Keratinocyte (primary cell): ENCODE measurements around the gene ZMIZ1. TPM values are rescaled to one million over a fixed set of nuclear protein-coding genes. Genes with fewer than 3 reads are reported as not detected.

ENCODE experiments used
- DNase-seq: peaks from one replicate; pipeline ENCODE4 v3.0.0-alpha.2; 2011; ENCODE audit warnings: low read depth, missing footprints, low spot score
- FAIRE-seq: peaks from 2 replicates; lab custom pipeline; 2011; peaks lifted over from hg19 to GRCh38; lab: Jason Lieb, UNC
- H2AFZ ChIP-seq: 2 replicates; pipeline ENCODE4 v1.6.0; 2012; ENCODE audit warnings: low read length, control low read depth, inconsistent platforms; ENCODE audit not compliant: control insufficient read depth
- H3K27ac ChIP-seq: 2 replicates; pipeline ENCODE4 v1.5.1; 2011; ENCODE audit warnings: low read length; ENCODE audit not compliant: control insufficient read depth, insufficient read depth
- H3K27me3 ChIP-seq: 3 replicates; pipeline ENCODE4 v1.6.0; 2011; ENCODE audit warnings: low read length; ENCODE audit not compliant: control insufficient read depth, insufficient read depth; ENCODE audit errors: extremely low read depth
- H3K36me3 ChIP-seq, 2 experiments: 2 replicates in 1 of 2; 3 replicates in 1 of 2; pipeline ENCODE4 v1.5.1; 2011; ENCODE audit warnings: low read length in 2 of 2, mild to moderate bottlenecking in 1 of 2; ENCODE audit not compliant: control insufficient read depth in 2 of 2, insufficient read depth in 2 of 2; ENCODE audit errors: extremely low read depth in 1 of 2
- H3K4me1 ChIP-seq: 3 replicates; pipeline ENCODE4 v1.5.1; 2011; ENCODE audit warnings: low read length; ENCODE audit not compliant: control insufficient read depth, insufficient read depth; ENCODE audit errors: extremely low read depth
- H3K4me2 ChIP-seq: 3 replicates; pipeline ENCODE4 v1.6.0; 2011; ENCODE audit warnings: low read depth, low read length; ENCODE audit not compliant: control insufficient read depth, insufficient read depth; ENCODE audit errors: extremely low read depth
- H3K4me3 ChIP-seq, 3 experiments: fragments of 200-600 bp in 1 of 3; sonication (generic) in 1 of 3; 2 replicates in 2 of 3; 3 replicates in 1 of 3; pipeline ENCODE4 v1.5.1; 2011 to 2016; ENCODE audit warnings: low read length in 3 of 3, mild to moderate bottlenecking in 3 of 3, control low read depth in 2 of 3, inconsistent platforms in 1 of 3, low read depth in 1 of 3, mixed read lengths in 1 of 3, mixed run types in 1 of 3, moderate library complexity in 1 of 3; ENCODE audit not compliant: control insufficient read depth in 2 of 3, insufficient read depth in 2 of 3; ENCODE audit errors: extremely low read depth in 1 of 3
- H3K79me2 ChIP-seq: 2 replicates; pipeline ENCODE4 v1.6.0; 2012; ENCODE audit warnings: low read length; ENCODE audit not compliant: control insufficient read depth, insufficient read depth
- H3K9ac ChIP-seq: 3 replicates; pipeline ENCODE4 v1.6.0; 2011; ENCODE audit warnings: low read length; ENCODE audit not compliant: control insufficient read depth, insufficient read depth; ENCODE audit errors: extremely low read depth
- H3K9me1 ChIP-seq: 3 replicates; pipeline ENCODE4 v1.6.0; 2011; ENCODE audit warnings: low read length; ENCODE audit not compliant: control insufficient read depth, insufficient read depth; ENCODE audit errors: extremely low read depth
- H3K9me3 ChIP-seq: 2 replicates; pipeline ENCODE4 v1.5.1; 2012; ENCODE audit warnings: low read depth, low read length; ENCODE audit not compliant: control insufficient read depth
- H4K20me1 ChIP-seq: 3 replicates; pipeline ENCODE4 v1.6.0; 2011; ENCODE audit warnings: low read length; ENCODE audit not compliant: control insufficient read depth, insufficient read depth; ENCODE audit errors: extremely low read depth
- CTCF ChIP-seq, 3 experiments: IDR thresholded peaks in 1 of 3; conservative IDR thresholded peaks in 1 of 3; optimal IDR thresholded peaks in 1 of 3; 2 replicates in 2 of 3; 3 replicates in 1 of 3; pipeline versions ENCODE3 to v1.5.1; 2011; ENCODE audit warnings: low read length in 3 of 3, mild to moderate bottlenecking in 3 of 3, moderate library complexity in 2 of 3, control low read depth in 1 of 3, inconsistent platforms in 1 of 3; ENCODE audit not compliant: insufficient read depth in 2 of 3; ENCODE audit errors: extremely low read depth in 1 of 3
- EZH2 ChIP-seq: IDR thresholded peaks from one replicate; pipeline ENCODE4 v1.6.1; 2012; ENCODE audit warnings: inconsistent platforms, mild to moderate bottlenecking, low read length, moderate library complexity
- dilution Hi-C: fragments of 300-500 bp; cut with MboI; formaldehyde crosslinking; loops from one replicate; pipeline ENCODE4 v1.7.0; 2020; ENCODE audit warnings: low sequenced_read_pairs; ENCODE audit not compliant: extremely low pct_ligation_motif_present
- polyA plus RNA-seq, 5 experiments: library from polyadenylated mRNA; depleted of rRNA in 3 of 5; stranded (reverse) in 3 of 5; stranded (forward) in 1 of 5; unstranded in 1 of 5; fragments of >200 nt; gene quantifications; 1 replicate in 1 of 5; 2 replicates in 3 of 5; 3 replicates in 1 of 5; pipeline versions ENCODE4 v1.2.1 to v1.2.3, GENCODE V29; 2011 to 2012; ENCODE audit warnings: missing spikeins in 2 of 5, low read depth in 1 of 5, low replicate concordance in 1 of 5

The ZMIZ1 gene
- polyA plus RNA-seq, 1 donor (not counting 4 experiments of a cell fraction or from before 2014, with no cell fraction given) = 1.8 TPM

DNA sequence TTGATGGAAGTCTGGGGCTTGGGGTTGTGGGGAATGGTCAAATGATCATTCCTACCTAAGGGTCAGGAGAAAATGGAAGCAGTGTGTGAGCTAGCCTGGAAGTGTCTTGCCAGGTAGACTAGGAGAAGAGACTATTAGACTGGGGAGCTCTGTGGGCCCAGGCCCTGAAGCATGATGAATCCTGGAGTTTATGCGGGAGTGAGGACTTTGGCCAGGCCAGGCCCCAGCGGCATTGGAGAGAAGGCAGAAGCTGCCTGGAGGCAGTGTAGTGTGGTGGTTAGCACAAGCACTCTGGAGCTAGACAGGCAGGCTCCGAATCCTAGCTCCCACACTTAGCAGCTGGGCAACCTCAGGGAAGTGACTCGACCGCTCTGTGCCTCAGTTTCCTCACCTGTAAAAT, 29.3 kb downstream of the ZMIZ1 start:
- Histone ChIP-seq H3K4me2 (no peak overlapping the region), H3K9me1 (no peaks in the 10 kb centered on the region), H3K36me3 (no peaks in the 10 kb centered on the region), H3K9ac (no peak overlapping the region), H3K4me3 (no peak overlapping the region), H3K27ac (no peak overlapping the region), H3K79me2 (peaks cover 10% of the 10 kb centered on the region), H4K20me1 (peaks cover 4% of the 10 kb centered on the region), H3K9me3 (no peaks in the 10 kb centered on the region), H3K4me1 (peaks cover 18% of the 10 kb centered on the region), H2AFZ (no peak overlapping the region), H3K27me3 (no peaks in the 10 kb centered on the region)
- no peak for FAIRE-seq
- DNase-seq = no peak
- dilution Hi-C loops = no loop called here
- TF ChIP-seq EZH2 (no peak), CTCF (optimal IDR thresholded peaks at IDR 0.05 in 1 of 3, IDR thresholded peaks at IDR 0.05 in 1 of 3, conservative IDR thresholded peaks at IDR 0.05 in 1 of 3; ENCODE audit: extremely low read depth in 1 of 3, insufficient read depth in 2 of 3, low read length in 3 of 3) (no peak)

- TF ChIP-seq EZH2 (no peak), CTCF (optimal IDR thresholded peaks at IDR 0.05 in 1 of 3, IDR thresholded peaks at IDR 0.05 in 1 of 3, conservative IDR thresholded peaks at IDR 0.05 in 1 of 3; ENCODE audit: extremely low read depth in 1 of 3, insufficient read depth in 2 of 3, low read length in 3 of 3) (no peak)
- Histone ChIP-seq H2AFZ (no peak overlapping the region), H3K9me1 (no peaks in the 10 kb centered on the region), H3K9me3 (no peaks in the 10 kb centered on the region), H3K27me3 (no peaks in the 10 kb centered on the region), H3K27ac (no peak overlapping the region), H4K20me1 (peaks cover 4% of the 10 kb centered on the region), H3K79me2 (peaks cover 10% of the 10 kb centered on the region), H3K4me2 (no peak overlapping the region), H3K4me1 (peaks cover 18% of the 10 kb centered on the region), H3K9ac (no peak overlapping the region), H3K4me3 (no peak overlapping the region), H3K36me3 (no peaks in the 10 kb centered on the region)
- FAIRE-seq (no peak), DNase-seq (no peak)
- dilution Hi-C loops = no loop called here
These were observed 29.8 kb downstream of the ZMIZ1 start for GRCh38 chr10:79098596-79099015.
